ENCODE data around the gene TXNL1. TPM values are rescaled to one million over a fixed set of nuclear protein-coding genes. Genes with fewer than 3 reads are reported as not detected.

TXNL1 gene
- total and polyA plus RNA-seq, 11 donors = 68.0 to 100 (median 77.1) TPM

DNA sequence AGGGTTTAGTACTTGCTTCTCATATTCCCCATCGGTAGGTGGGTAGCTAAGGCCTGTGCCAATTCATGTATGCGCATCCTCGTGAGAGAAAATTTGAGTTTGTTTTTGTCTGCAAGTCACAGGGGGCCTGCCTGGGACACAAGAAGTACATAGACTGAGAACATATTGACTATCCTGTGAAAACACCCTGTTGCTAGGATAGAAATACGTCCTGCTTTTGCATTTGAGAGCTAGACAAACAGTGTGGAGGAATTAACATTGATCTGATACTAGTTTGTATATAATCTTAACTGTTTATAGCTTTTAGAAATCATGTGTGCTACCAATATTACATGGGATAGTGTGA is 23.6 kb upstream of the TXNL1 start:
- no peak for TF ChIP-seq POLR2A (IDR thresholded peaks at IDR 0.05)
- TF ChIP-seq, protein P1, sequence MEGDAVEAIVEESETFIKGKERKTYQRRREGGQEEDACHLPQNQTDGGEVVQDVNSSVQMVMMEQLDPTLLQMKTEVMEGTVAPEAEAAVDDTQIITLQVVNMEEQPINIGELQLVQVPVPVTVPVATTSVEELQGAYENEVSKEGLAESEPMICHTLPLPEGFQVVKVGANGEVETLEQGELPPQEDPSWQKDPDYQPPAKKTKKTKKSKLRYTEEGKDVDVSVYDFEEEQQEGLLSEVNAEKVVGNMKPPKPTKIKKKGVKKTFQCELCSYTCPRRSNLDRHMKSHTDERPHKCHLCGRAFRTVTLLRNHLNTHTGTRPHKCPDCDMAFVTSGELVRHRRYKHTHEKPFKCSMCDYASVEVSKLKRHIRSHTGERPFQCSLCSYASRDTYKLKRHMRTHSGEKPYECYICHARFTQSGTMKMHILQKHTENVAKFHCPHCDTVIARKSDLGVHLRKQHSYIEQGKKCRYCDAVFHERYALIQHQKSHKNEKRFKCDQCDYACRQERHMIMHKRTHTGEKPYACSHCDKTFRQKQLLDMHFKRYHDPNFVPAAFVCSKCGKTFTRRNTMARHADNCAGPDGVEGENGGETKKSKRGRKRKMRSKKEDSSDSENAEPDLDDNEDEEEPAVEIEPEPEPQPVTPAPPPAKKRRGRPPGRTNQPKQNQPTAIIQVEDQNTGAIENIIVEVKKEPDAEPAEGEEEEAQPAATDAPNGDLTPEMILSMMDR (IDR thresholded peaks at IDR 0.05) = no peak
- ATAC-seq = no peak
- intact Hi-C loops (cut with DNase I) = no loop called here
- WGBS, 4 donors = 45 to 49% (median 47%) methylated on average over 4 of the region's 4 CpGs
- Histone ChIP-seq H3K36me3 (peaks cover 0 to 6% (median 0%) of the 10 kb centered on the region in 9 donors), H3K9me3 (no peaks in the 10 kb centered on the region), H3K27ac (no peak overlapping the region), H3K4me1 (peaks cover 0 to 28% (median 6%) of the 10 kb centered on the region in 12 donors), H3K4me3 (no peak overlapping the region), H3K27me3 (no peaks in the 10 kb centered on the region)
- no peak for DNase-seq

DNA sequence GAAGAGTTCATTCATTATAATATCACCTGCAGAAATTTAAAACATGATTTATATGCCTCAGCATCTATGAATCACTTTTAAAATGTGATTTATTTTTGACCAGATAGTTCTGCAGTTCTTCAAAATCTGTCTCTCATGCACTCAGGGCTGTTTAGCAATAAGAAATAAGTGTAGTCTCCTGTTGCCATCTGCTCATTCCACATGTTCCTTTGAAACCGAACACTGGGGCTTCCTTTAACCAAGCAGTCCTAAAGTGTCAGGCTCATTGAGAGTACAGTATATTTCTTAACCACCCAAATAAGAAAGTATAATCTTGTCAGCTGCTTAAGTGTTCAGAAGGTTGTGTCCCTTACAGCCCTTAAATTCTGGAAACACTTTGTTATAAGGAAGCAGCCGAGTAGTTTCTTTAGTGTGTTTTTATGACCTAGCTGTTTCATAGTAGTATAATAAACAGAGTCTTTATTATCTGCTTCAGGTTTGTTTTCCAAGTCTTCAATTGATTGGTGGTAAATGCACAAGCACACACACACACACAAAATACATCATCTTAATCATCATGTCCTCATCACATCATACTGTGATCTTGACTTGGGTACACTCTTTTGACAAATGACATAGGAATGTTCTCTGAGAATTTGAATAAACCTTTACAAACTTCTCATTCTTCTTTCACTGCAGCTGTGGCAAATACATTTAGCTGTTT is 23.1 kb upstream of the TXNL1 start:
- ATAC-seq (peak in 1 of 4 donors; percentile 27), DNase-seq (no peak)
- H3K9me3 ChIP-seq = no peaks in the 10 kb centered on the region
- 38 to 44% (median 41%) methylated on average over 2 of the region's 2 CpGs for WGBS, 4 donors
- no peak for TF ChIP-seq POLR2A (IDR thresholded peaks at IDR 0.05)
- TF ChIP-seq, protein P1 (IDR thresholded peaks at IDR 0.05) = no peak
- H3K4me3 ChIP-seq = no peak overlapping the region
- no peaks in the 10 kb centered on the region for H3K27me3 ChIP-seq
- peaks cover 0 to 28% (median 6%) of the 10 kb centered on the region in 12 donors for H3K4me1 ChIP-seq
- intact Hi-C loops (cut with DNase I) = no loop called here
- H3K27ac ChIP-seq = no peak overlapping the region
- H3K36me3 ChIP-seq = peaks cover 0 to 6% (median 0%) of the 10 kb centered on the region in 9 donors

DNA sequence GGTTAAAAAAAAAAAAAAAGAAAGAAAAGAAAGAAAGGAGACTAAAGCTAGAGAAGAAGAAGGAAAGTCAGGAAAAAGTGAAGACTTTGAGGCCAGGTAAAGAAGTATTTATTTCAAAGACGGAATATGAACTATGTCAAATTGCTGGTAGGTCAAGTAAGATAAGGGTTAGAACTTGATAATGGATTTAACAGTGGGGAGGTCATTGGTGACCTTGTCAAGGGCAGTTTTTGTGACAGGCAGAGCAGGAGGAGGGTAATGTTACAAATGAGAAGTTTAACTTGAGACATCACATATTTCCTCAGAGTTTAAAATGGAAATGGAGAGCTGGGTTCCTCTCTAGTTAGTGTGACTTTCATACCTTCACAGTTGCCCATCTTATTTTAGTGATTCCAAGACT is 22.3 kb upstream of the TXNL1 start:
- 44 to 74% (median 60%) methylated on average over 1 of the region's 1 CpG for WGBS, 4 donors
- Histone ChIP-seq H3K36me3 (peaks cover 0 to 6% (median 0%) of the 10 kb centered on the region in 9 donors), H3K27me3 (no peaks in the 10 kb centered on the region), H3K4me3 (no peak overlapping the region), H3K9me3 (no peaks in the 10 kb centered on the region), H3K4me1 (peaks cover 0 to 28% (median 6%) of the 10 kb centered on the region in 12 donors), H3K27ac (peak overlapping the region in 1 of 12 donors; percentile 1)
- no peak for TF ChIP-seq POLR2A (IDR thresholded peaks at IDR 0.05)
- TF ChIP-seq, protein P1 (IDR thresholded peaks at IDR 0.05) = no peak
- no peak for DNase-seq
- peak in 2 of 4 donors; percentile 50 to 53 for ATAC-seq
- intact Hi-C loops (cut with DNase I) = no loop called here

DNA sequence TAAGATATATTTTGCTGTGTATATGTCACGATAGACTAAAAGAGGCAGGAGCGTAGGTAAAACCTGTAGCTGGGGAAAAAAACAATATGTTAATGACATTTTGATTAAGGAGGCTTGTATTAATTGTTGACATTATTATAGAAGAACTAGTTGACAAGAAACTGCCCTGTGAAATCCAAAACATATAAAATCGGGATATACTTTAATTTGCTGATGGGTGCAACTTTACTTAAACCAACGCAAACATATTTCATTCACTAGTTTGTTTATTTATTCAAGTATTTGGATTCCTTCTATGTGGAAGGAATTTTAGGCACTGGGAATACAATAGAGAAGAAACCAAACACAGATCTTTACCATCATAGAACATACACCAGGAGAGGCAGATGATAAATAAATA is 20.7 kb upstream of the TXNL1 start:
- WGBS, 4 donors = 95 to 97% (median 96%) methylated on average over 4 of the region's 4 CpGs
- ATAC-seq = no peak
- intact Hi-C loops (cut with DNase I) = no loop called here

More for the DNA sequence above, 20.7 kb upstream of the TXNL1 start:
- no peak for TF ChIP-seq POLR2A (IDR thresholded peaks at IDR 0.05)
- TF ChIP-seq, protein P1 (IDR thresholded peaks at IDR 0.05) = no peak
- no peaks in the 10 kb centered on the region for H3K27me3 ChIP-seq
- no peak for DNase-seq
- no peak overlapping the region for H3K27ac ChIP-seq
- H3K4me3 ChIP-seq = no peak overlapping the region
- H3K4me1 ChIP-seq = peaks cover 0 to 28% (median 6%) of the 10 kb centered on the region in 12 donors
- peaks cover 0 to 7% (median 0%) of the 10 kb centered on the region in 12 donors for H3K9me3 ChIP-seq
- peaks cover 0 to 6% (median 0%) of the 10 kb centered on the region in 9 donors for H3K36me3 ChIP-seq

All from heart left ventricle (tissue), 16 donors.